ENCODE data around the gene SIX5.

Gene SIX5

DNA sequence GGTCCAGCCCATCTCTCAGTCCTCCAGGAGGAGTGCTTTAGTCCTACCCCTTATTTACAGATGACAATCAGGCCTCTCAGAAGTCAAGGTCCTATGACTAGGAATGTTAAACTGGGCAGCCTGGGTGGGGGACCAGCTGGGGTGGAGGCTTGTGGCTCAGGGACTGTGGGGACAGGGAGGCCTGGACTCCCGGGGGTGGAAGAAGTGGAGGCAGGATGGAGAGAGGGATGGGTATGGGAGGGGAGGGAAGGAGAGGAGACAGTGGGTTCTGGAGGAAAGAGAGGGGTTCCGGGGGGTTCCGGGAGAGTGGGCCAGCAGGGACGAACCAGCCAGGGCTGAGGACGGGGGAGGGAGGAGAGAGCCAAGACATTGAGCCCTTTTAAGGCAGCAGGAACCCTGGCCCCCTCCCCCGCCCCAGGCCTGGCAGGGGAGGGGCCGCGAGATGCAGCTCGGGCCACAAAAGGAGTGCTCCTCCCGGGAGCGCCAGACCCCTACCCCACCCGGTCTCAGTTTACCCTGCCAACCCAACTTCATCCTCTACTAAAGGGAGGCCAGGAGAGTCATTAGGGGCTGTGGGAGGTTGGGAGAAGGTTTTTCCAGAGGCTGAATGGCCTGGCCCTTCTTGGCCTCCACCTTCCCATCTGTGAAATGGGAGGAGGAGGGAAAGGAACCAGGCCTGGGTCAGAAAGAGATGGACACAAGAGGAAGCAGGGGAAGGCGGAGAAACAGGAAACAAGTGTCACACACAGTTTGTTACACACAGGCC, 11.6 kb upstream of the SIX5 start:
- Histone ChIP-seq H3K9ac (ENCODE audit: low read length) (peak overlapping the region; percentile 58), H3K27me3 (ENCODE audit: control insufficient read depth in 1 of 2, insufficient read depth in 2 of 2, low read length in 2 of 2) (no peaks in the 10 kb centered on the region), H3K4me1 (ENCODE audit: insufficient read depth, low read length) (peaks cover 52% of the 10 kb centered on the region), H3K36me3 (ENCODE audit: insufficient read depth, low read length) (peaks cover 42% of the 10 kb centered on the region), H3K27ac (ENCODE audit: low read depth, low read length) (peak overlapping the region; percentile 88), H3K4me3 (ENCODE audit: low read depth in 1 of 2, low read length in 2 of 2) (peak overlapping the region; percentile 87 to 92), H3K9me3 (ENCODE audit: low read length) (no peaks in the 10 kb centered on the region)

DNA sequence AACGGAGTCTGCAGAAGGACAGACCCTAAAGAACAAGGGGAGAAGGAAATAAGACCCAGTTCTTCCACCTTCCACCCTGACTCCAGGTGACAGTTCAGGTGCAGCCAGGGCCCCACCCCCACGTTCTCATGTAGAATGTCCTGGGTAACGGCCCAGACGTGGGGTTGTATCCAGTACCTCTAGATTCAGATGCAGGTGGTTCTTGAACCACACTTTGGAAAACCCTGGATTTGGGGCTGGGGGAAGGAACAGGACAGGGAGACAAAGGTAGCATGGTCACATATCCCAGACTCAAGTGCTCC, 11.0 kb upstream of the SIX5 start:
- H3K9me3 ChIP-seq (ENCODE audit: low read length): no peaks in the 10 kb centered on the region
- peak overlapping the region; percentile 58 for H3K9ac ChIP-seq (ENCODE audit: low read length)
- H3K4me1 ChIP-seq (ENCODE audit: insufficient read depth, low read length): peaks cover 48% of the 10 kb centered on the region
- H3K27me3 ChIP-seq (ENCODE audit: control insufficient read depth in 1 of 2, insufficient read depth in 2 of 2, low read length in 2 of 2): no peaks in the 10 kb centered on the region
- peak overlapping the region; percentile 87 to 92 for H3K4me3 ChIP-seq (ENCODE audit: low read depth in 1 of 2, low read length in 2 of 2)
- peak overlapping the region; percentile 88 for H3K27ac ChIP-seq (ENCODE audit: low read depth, low read length)
- peaks cover 37% of the 10 kb centered on the region for H3K36me3 ChIP-seq (ENCODE audit: insufficient read depth, low read length)

- Histone ChIP-seq H3K4me3 (ENCODE audit: low read depth in 1 of 2, low read length in 2 of 2) (peak overlapping the region; percentile 87 to 92), H3K9ac (ENCODE audit: low read length) (peak overlapping the region; percentile 58), H3K36me3 (ENCODE audit: insufficient read depth, low read length) (peaks cover 37% of the 10 kb centered on the region), H3K4me1 (ENCODE audit: insufficient read depth, low read length) (peaks cover 42% of the 10 kb centered on the region), H3K9me3 (ENCODE audit: low read length) (no peaks in the 10 kb centered on the region), H3K27ac (ENCODE audit: low read depth, low read length) (peak overlapping the region; percentile 88), H3K27me3 (ENCODE audit: control insufficient read depth in 1 of 2, insufficient read depth in 2 of 2, low read length in 2 of 2) (no peaks in the 10 kb centered on the region)
Observed at GRCh38 chr19:45779231-45780145, 10.4 kb upstream of the SIX5 start.

DNA sequence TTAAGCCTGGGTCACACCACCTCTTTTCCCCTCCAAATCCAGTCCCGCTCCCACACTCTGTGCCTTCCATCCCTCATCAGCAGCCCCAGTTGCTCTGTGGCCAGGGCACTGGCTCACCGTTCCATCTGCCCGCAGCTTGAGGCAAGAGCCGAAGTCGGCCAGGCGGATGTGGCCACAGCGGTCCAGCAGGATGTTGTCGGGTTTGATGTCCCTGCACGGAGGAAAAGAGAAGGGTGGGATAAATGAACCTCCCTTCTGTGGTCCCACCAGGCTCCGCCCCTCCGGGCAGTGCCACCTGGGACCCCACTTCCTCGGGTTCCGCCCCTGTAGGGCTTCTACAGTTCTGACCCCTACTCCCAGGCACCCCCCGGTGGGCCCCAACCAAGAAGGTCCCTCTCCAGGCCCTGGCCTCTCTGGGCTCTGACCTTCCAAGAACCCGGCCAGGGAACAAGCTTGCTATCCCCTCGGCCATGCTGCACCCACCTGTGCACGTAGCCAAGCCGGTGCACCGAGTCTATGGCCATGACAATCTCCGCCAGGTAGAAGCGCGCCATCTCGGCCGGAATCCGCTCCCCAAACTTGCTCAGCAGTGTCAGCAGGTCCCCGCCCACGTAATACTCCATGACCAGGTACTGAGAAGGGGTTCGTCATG, 9.1 kb upstream of the SIX5 start:
- no peaks in the 10 kb centered on the region for H3K9me3 ChIP-seq (ENCODE audit: low read length)
- no peak overlapping the region for H3K9ac ChIP-seq (ENCODE audit: low read length)
- H3K27ac ChIP-seq (ENCODE audit: low read depth, low read length): peak overlapping the region; percentile 13
- H3K4me1 ChIP-seq (ENCODE audit: insufficient read depth, low read length): peaks cover 29% of the 10 kb centered on the region
- no peak overlapping the region for H3K4me3 ChIP-seq (ENCODE audit: low read depth in 1 of 2, low read length in 2 of 2)
- peaks cover 43% of the 10 kb centered on the region for H3K36me3 ChIP-seq (ENCODE audit: insufficient read depth, low read length)
- no peaks in the 10 kb centered on the region for H3K27me3 ChIP-seq (ENCODE audit: control insufficient read depth in 1 of 2, insufficient read depth in 2 of 2, low read length in 2 of 2)

DNA sequence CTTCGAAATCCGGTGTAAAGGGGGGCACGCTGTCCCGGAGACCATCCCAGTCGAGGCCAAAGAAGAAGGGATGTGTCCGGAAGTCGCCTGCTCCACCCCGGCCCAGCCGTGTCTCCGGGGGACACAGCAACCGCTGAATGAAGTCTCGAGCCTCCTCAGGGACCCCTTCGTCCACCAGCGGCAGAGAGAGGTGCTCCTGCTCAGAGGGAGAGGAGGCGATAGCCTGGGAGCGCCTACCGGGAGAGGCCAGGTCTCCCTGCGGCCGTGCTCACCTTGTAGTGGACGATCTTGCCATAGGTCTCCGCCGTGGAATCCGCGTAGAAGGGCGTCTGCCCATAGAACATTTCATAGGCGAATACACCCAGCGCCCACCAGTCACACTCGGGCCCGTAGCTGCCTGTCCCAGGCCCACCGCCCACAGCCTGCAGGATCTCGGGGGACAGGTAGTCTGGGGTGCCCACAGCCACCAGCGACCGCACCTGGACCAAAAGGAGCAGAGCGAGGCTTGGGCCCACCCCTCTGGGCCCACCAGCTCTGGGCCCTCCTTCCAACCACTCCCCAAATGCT, 8.4 kb upstream of the SIX5 start:
- Histone ChIP-seq H3K27ac (ENCODE audit: low read depth, low read length) (no peak overlapping the region), H3K36me3 (ENCODE audit: insufficient read depth, low read length) (peaks cover 49% of the 10 kb centered on the region), H3K27me3 (ENCODE audit: control insufficient read depth in 1 of 2, insufficient read depth in 2 of 2, low read length in 2 of 2) (no peaks in the 10 kb centered on the region), H3K4me3 (ENCODE audit: low read depth in 1 of 2, low read length in 2 of 2) (no peak overlapping the region), H3K4me1 (ENCODE audit: insufficient read depth, low read length) (peaks cover 27% of the 10 kb centered on the region), H3K9me3 (ENCODE audit: low read length) (no peaks in the 10 kb centered on the region), H3K9ac (ENCODE audit: low read length) (no peak overlapping the region)

- Histone ChIP-seq H3K4me3 (ENCODE audit: low read depth in 1 of 2, low read length in 2 of 2) (no peak overlapping the region), H3K9ac (ENCODE audit: low read length) (no peak overlapping the region), H3K27me3 (ENCODE audit: control insufficient read depth in 1 of 2, insufficient read depth in 2 of 2, low read length in 2 of 2) (no peaks in the 10 kb centered on the region), H3K4me1 (ENCODE audit: insufficient read depth, low read length) (peaks cover 22% of the 10 kb centered on the region), H3K27ac (ENCODE audit: low read depth, low read length) (no peak overlapping the region), H3K9me3 (ENCODE audit: low read length) (no peaks in the 10 kb centered on the region), H3K36me3 (ENCODE audit: insufficient read depth, low read length) (peaks cover 57% of the 10 kb centered on the region)
Observed at GRCh38 chr19:45774765-45775164, 5.7 kb upstream of the SIX5 start.

- Histone ChIP-seq H3K4me1 (ENCODE audit: insufficient read depth, low read length) (peaks cover 8% of the 10 kb centered on the region), H3K27ac (ENCODE audit: low read depth, low read length) (no peak overlapping the region), H3K9ac (ENCODE audit: low read length) (no peak overlapping the region), H3K4me3 (ENCODE audit: low read depth in 1 of 2, low read length in 2 of 2) (no peak overlapping the region), H3K9me3 (ENCODE audit: low read length) (no peaks in the 10 kb centered on the region), H3K36me3 (ENCODE audit: insufficient read depth, low read length) (peaks cover 47% of the 10 kb centered on the region), H3K27me3 (ENCODE audit: control insufficient read depth in 1 of 2, insufficient read depth in 2 of 2, low read length in 2 of 2) (no peaks in the 10 kb centered on the region)
Observed at GRCh38 chr19:45773384-45773783, 4.3 kb upstream of the SIX5 start.

DNA sequence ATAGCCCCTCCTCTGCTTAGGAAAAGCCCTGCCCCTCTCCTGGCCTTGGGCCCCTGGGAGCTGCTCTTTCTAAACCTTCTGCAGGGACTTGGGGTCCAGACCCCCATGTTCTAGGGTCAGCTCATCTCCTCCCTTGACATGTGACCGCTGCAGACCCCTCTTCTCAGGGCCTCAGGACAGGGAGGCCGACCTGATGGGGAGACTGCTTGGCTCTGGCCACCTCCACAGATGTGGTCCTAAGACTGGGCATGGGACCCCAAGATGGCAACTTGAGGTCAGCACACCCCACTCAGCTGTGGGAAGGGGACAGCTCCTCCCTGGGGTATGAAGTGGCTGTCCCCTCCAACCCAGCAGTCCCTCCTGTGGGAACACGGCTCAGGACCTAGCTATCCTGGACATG, 3.9 kb upstream of the SIX5 start:
- peaks cover 43% of the 10 kb centered on the region for H3K36me3 ChIP-seq (ENCODE audit: insufficient read depth, low read length)
- H3K4me1 ChIP-seq (ENCODE audit: insufficient read depth, low read length): peaks cover 7% of the 10 kb centered on the region
- no peak overlapping the region for H3K27ac ChIP-seq (ENCODE audit: low read depth, low read length)
- no peak overlapping the region for H3K9ac ChIP-seq (ENCODE audit: low read length)
- no peak overlapping the region for H3K4me3 ChIP-seq (ENCODE audit: low read depth in 1 of 2, low read length in 2 of 2)
- H3K9me3 ChIP-seq (ENCODE audit: low read length): no peaks in the 10 kb centered on the region
- no peaks in the 10 kb centered on the region for H3K27me3 ChIP-seq (ENCODE audit: control insufficient read depth in 1 of 2, insufficient read depth in 2 of 2, low read length in 2 of 2)

DNA sequence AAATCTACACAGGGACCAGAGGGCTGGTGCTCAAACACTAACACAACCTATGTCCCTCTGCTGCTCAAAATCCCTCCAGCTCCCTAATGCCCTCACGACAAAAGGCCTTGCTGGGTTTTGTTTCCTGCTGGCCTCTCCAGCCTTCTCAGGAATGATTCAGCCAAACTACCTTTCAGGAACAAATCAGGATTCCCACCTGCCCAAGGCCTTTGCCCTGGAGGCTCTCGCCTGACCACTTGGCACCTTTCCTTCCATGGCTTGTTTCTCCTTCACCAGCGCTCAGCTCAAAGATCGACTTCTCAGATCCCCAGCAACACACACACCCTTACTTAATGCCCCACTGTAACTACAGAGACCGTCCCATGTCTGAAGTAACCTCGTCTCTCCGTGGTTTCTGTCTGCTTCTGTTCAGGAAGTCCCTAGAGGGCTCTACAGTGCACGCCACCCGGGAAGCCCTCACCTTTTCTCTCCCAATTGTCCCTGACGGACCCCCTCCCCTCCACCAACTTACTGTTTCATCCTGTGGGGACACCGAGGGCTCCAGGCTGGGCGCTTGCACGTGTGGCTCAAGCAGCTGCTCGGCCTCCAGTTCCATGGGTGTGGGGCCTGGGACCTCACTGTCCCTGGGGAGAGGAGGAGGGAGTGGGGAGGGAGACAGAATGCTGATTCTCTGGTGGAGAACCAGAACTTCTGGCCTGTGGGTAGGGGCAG, 3.2 kb upstream of the SIX5 start:
- no peak overlapping the region for H3K27ac ChIP-seq (ENCODE audit: low read depth, low read length)
- H3K4me3 ChIP-seq (ENCODE audit: low read depth in 1 of 2, low read length in 2 of 2): no peak overlapping the region
- no peaks in the 10 kb centered on the region for H3K27me3 ChIP-seq (ENCODE audit: control insufficient read depth in 1 of 2, insufficient read depth in 2 of 2, low read length in 2 of 2)
- peaks cover 7% of the 10 kb centered on the region for H3K4me1 ChIP-seq (ENCODE audit: insufficient read depth, low read length)
- no peaks in the 10 kb centered on the region for H3K9me3 ChIP-seq (ENCODE audit: low read length)
- H3K36me3 ChIP-seq (ENCODE audit: insufficient read depth, low read length): peaks cover 36% of the 10 kb centered on the region
- no peak overlapping the region for H3K9ac ChIP-seq (ENCODE audit: low read length)

- H3K27ac ChIP-seq (ENCODE audit: low read depth, low read length): peak overlapping the region; percentile 65
- no peaks in the 10 kb centered on the region for H3K9me3 ChIP-seq (ENCODE audit: low read length)
- peaks cover 28% of the 10 kb centered on the region for H3K36me3 ChIP-seq (ENCODE audit: insufficient read depth, low read length)
- H3K9ac ChIP-seq (ENCODE audit: low read length): no peak overlapping the region
- no peak overlapping the region for H3K4me3 ChIP-seq (ENCODE audit: low read depth in 1 of 2, low read length in 2 of 2)
- H3K4me1 ChIP-seq (ENCODE audit: insufficient read depth, low read length): peaks cover 9% of the 10 kb centered on the region
- no peaks in the 10 kb centered on the region for H3K27me3 ChIP-seq (ENCODE audit: control insufficient read depth in 1 of 2, insufficient read depth in 2 of 2, low read length in 2 of 2)
Observed at GRCh38 chr19:45771311-45771933, 2.4 kb upstream of the SIX5 start.
